ENCODE data around the gene ZNF680.
A peak's percentile ranks its signal among the peaks of the same experiment; 100 is the strongest.
"Not testable (repeated sequence)": the region's sequence is repeated elsewhere in the genome, so short reads cannot be mapped to it uniquely, and the experiment has no call there.

The ZNF680 gene

GRCh38 chr7:64562256-64562625 is 630 bp downstream of the ZNF680 start:
- peak overlapping the region; percentile 99 for H3K9ac ChIP-seq (ENCODE audit: insufficient read length, low read depth)
- no peak for TF ChIP-seq SUZ12 (IDR thresholded peaks at IDR 0.05; ENCODE audit: extremely low read depth, insufficient read depth, insufficient read length)
- TF ChIP-seq ZNF274 (IDR thresholded peaks at IDR 0.05; ENCODE audit: low read depth, low read length): no peak
- TF ChIP-seq YY1 (IDR thresholded peaks at IDR 0.05; ENCODE audit: insufficient read depth, insufficient read length): no peak
- H3K4me3 ChIP-seq (ENCODE audit: insufficient read length, low read depth): peak overlapping the region; percentile 98
- no peaks in the 10 kb centered on the region; the same call in 1 of the 2 replicates for H3K9me3 ChIP-seq (ENCODE audit: insufficient read depth, low read length)
- no peaks in the 10 kb centered on the region for H3K27me3 ChIP-seq (ENCODE audit: insufficient read depth, insufficient read length)
- H3K4me1 ChIP-seq (ENCODE audit: insufficient read depth, insufficient read length): no peaks in the 10 kb centered on the region
- peaks cover 38% of the 10 kb centered on the region for H3K36me3 ChIP-seq (ENCODE audit: insufficient read depth, insufficient read length, low read length)
- DNase-seq (ENCODE audit: low read depth, low spot score): no peak

- peaks cover 26% of the 10 kb centered on the region for H3K9me3 ChIP-seq (ENCODE audit: insufficient read depth, low read length)
- H3K9ac ChIP-seq (ENCODE audit: insufficient read length, low read depth): peak overlapping the region; percentile 21
- DNase-seq (ENCODE audit: low read depth, low spot score): no peak
- peaks cover 52% of the 10 kb centered on the region for H3K36me3 ChIP-seq (ENCODE audit: insufficient read depth, insufficient read length, low read length)
- no peak for TF ChIP-seq ZNF274 (IDR thresholded peaks at IDR 0.05; ENCODE audit: low read depth, low read length)
- TF ChIP-seq SUZ12 (IDR thresholded peaks at IDR 0.05; ENCODE audit: extremely low read depth, insufficient read depth, insufficient read length): no peak
- no peak for TF ChIP-seq YY1 (IDR thresholded peaks at IDR 0.05; ENCODE audit: insufficient read depth, insufficient read length)
- no peak overlapping the region for H3K4me3 ChIP-seq (ENCODE audit: insufficient read length, low read depth)
- H3K27me3 ChIP-seq (ENCODE audit: insufficient read depth, insufficient read length): no peaks in the 10 kb centered on the region
- H3K4me1 ChIP-seq (ENCODE audit: insufficient read depth, insufficient read length): no peaks in the 10 kb centered on the region
Observed at GRCh38 chr7:64559206-64559605, 3.7 kb downstream of the ZNF680 start.

GRCh38 chr7:64558781-64559180 is 4.1 kb downstream of the ZNF680 start:
- Histone ChIP-seq H3K36me3 (ENCODE audit: insufficient read depth, insufficient read length, low read length) (peaks cover 52% of the 10 kb centered on the region), H3K4me1 (ENCODE audit: insufficient read depth, insufficient read length) (no peaks in the 10 kb centered on the region), H3K9me3 (ENCODE audit: insufficient read depth, low read length) (peaks cover 29% of the 10 kb centered on the region)

GRCh38 chr7:64558323-64558705 is 4.6 kb downstream of the ZNF680 start:
- no peak overlapping the region for H3K9ac ChIP-seq (ENCODE audit: insufficient read length, low read depth)
- peaks cover 32% of the 10 kb centered on the region for H3K9me3 ChIP-seq (ENCODE audit: insufficient read depth, low read length)
- no peaks in the 10 kb centered on the region for H3K4me1 ChIP-seq (ENCODE audit: insufficient read depth, insufficient read length)
- no peaks in the 10 kb centered on the region for H3K27me3 ChIP-seq (ENCODE audit: insufficient read depth, insufficient read length)
- DNase-seq (ENCODE audit: low read depth, low spot score): no peak
- no peak overlapping the region for H3K4me3 ChIP-seq (ENCODE audit: insufficient read length, low read depth)
- TF ChIP-seq ZNF274 (IDR thresholded peaks at IDR 0.05; ENCODE audit: low read depth, low read length) (no peak), YY1 (IDR thresholded peaks at IDR 0.05; ENCODE audit: insufficient read depth, insufficient read length) (no peak), SUZ12 (IDR thresholded peaks at IDR 0.05; ENCODE audit: extremely low read depth, insufficient read depth, insufficient read length) (no peak)
- peaks cover 55% of the 10 kb centered on the region for H3K36me3 ChIP-seq (ENCODE audit: insufficient read depth, insufficient read length, low read length)

More at GRCh38 chr7:64558781-64559180, 4.1 kb downstream of the ZNF680 start:
- H3K9ac ChIP-seq (ENCODE audit: insufficient read length, low read depth): peak overlapping the region; percentile 21
- TF ChIP-seq SUZ12 (IDR thresholded peaks at IDR 0.05; ENCODE audit: extremely low read depth, insufficient read depth, insufficient read length) (no peak), ZNF274 (IDR thresholded peaks at IDR 0.05; ENCODE audit: low read depth, low read length) (no peak), YY1 (IDR thresholded peaks at IDR 0.05; ENCODE audit: insufficient read depth, insufficient read length) (no peak)
- no peak overlapping the region for H3K4me3 ChIP-seq (ENCODE audit: insufficient read length, low read depth)
- DNase-seq (ENCODE audit: low read depth, low spot score): no peak
- H3K27me3 ChIP-seq (ENCODE audit: insufficient read depth, insufficient read length): no peaks in the 10 kb centered on the region

- H3K9ac ChIP-seq (ENCODE audit: insufficient read length, low read depth): no peak overlapping the region
- TF ChIP-seq ZNF274 (IDR thresholded peaks at IDR 0.05; ENCODE audit: low read depth, low read length) (no peak), YY1 (IDR thresholded peaks at IDR 0.05; ENCODE audit: insufficient read depth, insufficient read length) (no peak), SUZ12 (IDR thresholded peaks at IDR 0.05; ENCODE audit: extremely low read depth, insufficient read depth, insufficient read length) (no peak)
- no peak for DNase-seq (ENCODE audit: low read depth, low spot score)
- H3K9me3 ChIP-seq (ENCODE audit: insufficient read depth, low read length): peaks cover 38% of the 10 kb centered on the region
- no peaks in the 10 kb centered on the region for H3K4me1 ChIP-seq (ENCODE audit: insufficient read depth, insufficient read length)
- H3K36me3 ChIP-seq (ENCODE audit: insufficient read depth, insufficient read length, low read length): peaks cover 59% of the 10 kb centered on the region
- H3K4me3 ChIP-seq (ENCODE audit: insufficient read length, low read depth): no peak overlapping the region
- no peaks in the 10 kb centered on the region for H3K27me3 ChIP-seq (ENCODE audit: insufficient read depth, insufficient read length)
Observed at GRCh38 chr7:64557601-64558322, 5.1 kb downstream of the ZNF680 start.

GRCh38 chr7:64555046-64555445 is 7.8 kb downstream of the ZNF680 start:
- H3K36me3 ChIP-seq (ENCODE audit: insufficient read depth, insufficient read length, low read length): peaks cover 65% of the 10 kb centered on the region
- H3K4me3 ChIP-seq (ENCODE audit: insufficient read length, low read depth): no peak overlapping the region
- no peak overlapping the region for H3K9ac ChIP-seq (ENCODE audit: insufficient read length, low read depth)
- TF ChIP-seq ZNF274 (IDR thresholded peaks at IDR 0.05; ENCODE audit: low read depth, low read length): no peak
- no peak for TF ChIP-seq SUZ12 (IDR thresholded peaks at IDR 0.05; ENCODE audit: extremely low read depth, insufficient read depth, insufficient read length)
- no peak for TF ChIP-seq YY1 (IDR thresholded peaks at IDR 0.05; ENCODE audit: insufficient read depth, insufficient read length)
- no peak for DNase-seq (ENCODE audit: low read depth, low spot score)
- H3K4me1 ChIP-seq (ENCODE audit: insufficient read depth, insufficient read length): no peaks in the 10 kb centered on the region
- H3K27me3 ChIP-seq (ENCODE audit: insufficient read depth, insufficient read length): no peaks in the 10 kb centered on the region
- peaks cover 39% of the 10 kb centered on the region for H3K9me3 ChIP-seq (ENCODE audit: insufficient read depth, low read length)

- peaks cover 67% of the 10 kb centered on the region for H3K36me3 ChIP-seq (ENCODE audit: insufficient read depth, insufficient read length, low read length)
- not testable (repeated sequence) for H3K27me3 ChIP-seq (ENCODE audit: insufficient read depth, insufficient read length); H3K4me3 ChIP-seq (ENCODE audit: insufficient read length, low read depth)
Observed at GRCh38 chr7:64554188-64554587, 8.7 kb downstream of the ZNF680 start.

More at GRCh38 chr7:64554188-64554587, 8.7 kb downstream of the ZNF680 start:
- peaks cover 39% of the 10 kb centered on the region for H3K9me3 ChIP-seq (ENCODE audit: insufficient read depth, low read length)
- not testable (repeated sequence) for H3K4me1 ChIP-seq (ENCODE audit: insufficient read depth, insufficient read length); DNase-seq (ENCODE audit: low read depth, low spot score); H3K9ac ChIP-seq (ENCODE audit: insufficient read length, low read depth)
